GM19025 (cell line): Measurements from ENCODE around the gene GLMN.
A peak's percentile ranks its signal among the peaks of the same experiment; 100 is the strongest.

Experiments
- ATAC-seq: cut with Tn5 transposase; IDR thresholded peaks from one replicate; pipeline ENCODE4 v1.9.1; 2021; ENCODE audit warnings: mild to moderate bottlenecking, low read depth, moderate library complexity; ENCODE audit not compliant: unreplicated experiment

GLMN gene

GRCh38 chr1:92298573-92299476 is at the start of gene GLMN, which contains the start of gene RPAP2:
TSS of gene GLMN (minus strand) at chr1:92298987. CDS start at chr1:92297999, 988 bp downstream.
TSS of gene RPAP2 (plus strand) at chr1:92299059. CDS start at chr1:92299074, 15 bp downstream.
- peak; percentile 98 for ATAC-seq

DNA sequence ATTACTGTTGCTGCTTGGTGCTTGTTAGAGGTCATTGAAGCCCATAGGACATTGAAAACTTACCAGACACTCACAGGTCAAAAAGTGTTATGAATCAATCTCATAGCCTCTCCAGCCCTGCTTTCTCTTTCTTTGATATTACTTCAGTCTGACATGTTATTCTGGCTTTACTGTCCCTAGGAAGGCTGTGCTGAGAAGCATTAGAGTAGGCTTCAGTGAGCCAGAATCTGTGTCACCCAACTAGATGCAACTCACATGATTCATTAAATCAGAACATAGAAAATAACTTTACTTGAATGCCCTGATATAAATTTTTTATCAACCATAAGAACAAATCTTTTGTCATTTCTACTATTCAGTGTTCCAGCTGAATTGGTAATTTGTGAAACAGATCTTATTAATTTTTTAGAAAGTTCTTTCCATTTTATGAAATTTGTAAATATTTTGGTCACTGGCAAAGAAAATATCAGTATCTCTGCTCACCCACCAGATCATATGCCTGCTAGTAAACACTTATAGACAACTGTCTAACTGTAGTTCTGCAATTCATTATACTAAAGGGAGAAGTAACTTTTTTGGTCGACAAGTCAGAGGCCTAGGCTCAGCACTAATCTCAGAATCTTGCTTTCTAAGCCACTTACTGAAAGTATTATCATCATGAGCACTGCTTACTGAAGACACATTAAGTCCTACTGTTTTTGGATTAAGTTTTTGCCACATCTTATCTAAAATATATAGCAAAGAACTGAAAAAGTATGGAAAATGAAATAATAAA is 48.3 kb upstream of the GLMN start:
- no peak for ATAC-seq

DNA sequence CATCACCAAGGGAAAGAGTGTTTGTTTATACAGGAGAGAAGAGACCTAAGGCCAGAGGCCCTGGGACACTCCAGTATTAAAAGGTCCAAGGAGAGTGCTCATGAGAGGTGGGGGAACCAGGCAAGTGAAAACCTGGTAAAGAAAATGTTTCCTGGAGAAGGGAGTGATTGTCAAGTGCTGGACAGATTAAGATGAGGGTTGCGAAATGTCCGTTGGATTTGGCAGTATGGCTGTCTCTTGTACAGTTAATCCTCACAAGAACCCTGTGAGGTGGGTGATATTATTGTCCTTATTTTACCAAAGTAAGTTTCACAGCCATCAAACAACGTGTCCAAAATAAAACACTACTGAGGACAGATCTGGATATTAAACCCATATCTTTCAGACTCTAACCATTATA is 44.3 kb upstream of the GLMN start:
- ATAC-seq, result no peak

GRCh38 chr1:92342401-92342800 is 43.6 kb upstream of the GLMN start:
- ATAC-seq, result no peak

- no peak for ATAC-seq
These were observed 41.4 kb upstream of the GLMN start for GRCh38 chr1:92340154-92340553.

DNA sequence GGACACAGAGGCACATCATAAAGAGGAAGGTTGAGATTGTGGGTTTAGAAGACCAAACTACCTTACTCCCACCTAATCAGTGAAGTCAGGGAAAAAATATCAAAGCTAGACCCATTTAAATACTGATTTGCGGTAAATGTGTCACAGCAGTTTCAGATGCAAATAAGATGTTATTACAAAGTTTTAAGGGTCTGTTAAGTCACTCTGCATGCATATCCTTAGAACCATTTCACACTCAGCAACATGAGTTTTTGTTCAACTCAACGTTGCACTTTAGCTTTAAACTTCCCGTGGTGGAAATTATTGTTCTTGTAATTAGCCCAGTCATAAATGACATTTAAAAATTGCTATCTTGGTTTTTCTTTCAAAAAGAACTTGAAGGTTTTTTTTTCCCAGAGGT is 34.9 kb upstream of the GLMN start:
- no peak for ATAC-seq

- ATAC-seq, result no peak
These were observed 30.8 kb upstream of the GLMN start for GRCh38 chr1:92329347-92330129.

DNA sequence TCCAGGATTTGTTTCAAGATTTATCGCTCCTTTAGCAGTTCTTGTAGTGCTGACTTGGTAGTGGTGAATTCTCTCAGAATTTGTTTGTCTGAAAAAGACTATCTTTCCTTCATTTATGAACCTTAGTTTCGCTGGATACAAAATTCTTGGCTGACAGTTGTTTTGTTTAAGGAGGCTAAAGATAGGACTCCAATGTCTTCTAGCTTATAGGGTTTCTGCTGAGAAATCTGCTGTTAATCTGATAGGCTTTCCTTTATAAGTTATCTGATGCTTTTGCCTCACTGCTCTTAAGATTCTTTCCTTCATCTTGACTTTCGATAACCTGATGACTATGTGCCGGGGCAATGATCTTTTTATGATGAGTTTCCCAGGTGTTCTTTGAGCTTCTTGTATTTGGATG is 29.0 kb upstream of the GLMN start:
- ATAC-seq, result no peak

DNA sequence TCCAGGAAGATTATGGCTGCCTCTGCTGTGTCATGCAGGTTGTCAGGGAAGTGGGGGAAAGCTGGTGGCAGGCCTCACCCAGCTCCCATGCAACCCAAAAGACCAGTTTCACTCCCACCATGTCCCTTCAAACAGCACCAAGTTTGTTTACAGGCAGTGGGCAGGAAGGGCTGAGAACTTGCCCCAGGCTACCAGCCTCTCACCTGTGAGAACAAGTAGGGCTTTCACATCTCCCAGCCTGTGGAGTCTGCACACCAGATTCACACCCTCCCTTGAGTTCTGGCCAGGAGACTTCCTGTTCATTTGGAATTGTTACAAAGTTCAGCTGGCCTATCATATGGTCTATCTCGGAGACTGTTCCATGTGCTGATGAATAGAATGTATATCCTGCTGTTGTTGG is 27.9 kb upstream of the GLMN start:
- ATAC-seq, result no peak

DNA sequence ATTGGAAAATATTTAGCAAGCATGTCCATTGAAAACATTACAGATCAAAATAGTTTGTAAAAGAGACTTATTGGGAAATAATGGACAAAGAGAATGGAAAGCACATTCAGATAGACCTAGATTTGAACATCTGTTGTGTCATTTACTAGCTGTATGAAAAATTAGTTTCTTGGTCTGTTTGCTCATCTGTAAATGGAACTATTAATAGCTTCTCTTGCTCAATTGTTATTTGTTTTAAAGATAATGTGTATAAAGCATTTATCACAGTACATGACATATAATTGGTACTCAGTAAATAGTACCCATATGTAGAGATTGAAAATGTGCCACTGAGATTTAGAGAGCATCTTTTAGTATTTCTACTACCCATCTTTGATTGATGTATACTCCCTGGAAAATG is 26.0 kb upstream of the GLMN start:
- ATAC-seq, result no peak

- ATAC-seq, result no peak
These were observed 25.0 kb upstream of the GLMN start for GRCh38 chr1:92323473-92324453.

- no peak for ATAC-seq
These were observed 19.2 kb upstream of the GLMN start for GRCh38 chr1:92317836-92318493.

DNA sequence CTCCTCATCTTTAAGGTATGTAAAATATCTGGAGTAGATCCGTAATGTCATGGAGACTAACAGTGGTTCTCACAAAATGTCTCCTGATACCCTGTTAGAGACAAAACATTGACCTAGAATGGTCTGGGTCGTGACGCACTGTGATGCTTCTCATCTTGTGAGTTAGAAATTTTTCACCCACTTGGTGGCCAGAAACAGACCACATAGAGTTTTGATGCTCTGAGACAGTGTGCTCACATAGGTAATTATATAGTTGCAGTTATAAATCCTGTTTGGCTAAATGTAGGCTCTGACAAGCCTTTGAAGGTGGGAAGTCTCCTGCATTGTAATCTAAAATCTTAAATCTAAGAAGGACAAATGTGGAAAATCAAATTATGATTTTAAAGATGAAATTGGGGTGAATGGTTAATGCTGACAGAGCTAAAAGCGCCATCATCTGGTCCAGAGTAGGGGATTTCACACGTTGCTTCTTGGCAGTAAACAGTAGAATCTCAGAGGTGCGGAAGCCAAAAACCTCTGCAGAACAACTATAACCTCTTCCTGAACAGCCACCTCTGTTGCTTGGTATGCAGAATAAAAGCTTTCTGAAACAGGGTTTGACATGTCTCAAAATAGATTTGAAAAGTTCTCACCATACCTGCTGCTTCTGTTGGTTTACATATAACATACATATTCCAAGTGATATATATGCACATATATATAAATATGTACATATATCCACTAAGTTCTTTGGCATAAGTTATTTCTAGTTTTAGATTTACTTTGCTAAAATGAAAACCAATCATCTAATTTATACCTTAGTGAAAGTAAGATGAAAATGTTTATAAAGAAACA is 17.2 kb upstream of the GLMN start:
- ATAC-seq, result no peak

GRCh38 chr1:92314024-92314423 is 15.2 kb upstream of the GLMN start:
- ATAC-seq, result no peak

DNA sequence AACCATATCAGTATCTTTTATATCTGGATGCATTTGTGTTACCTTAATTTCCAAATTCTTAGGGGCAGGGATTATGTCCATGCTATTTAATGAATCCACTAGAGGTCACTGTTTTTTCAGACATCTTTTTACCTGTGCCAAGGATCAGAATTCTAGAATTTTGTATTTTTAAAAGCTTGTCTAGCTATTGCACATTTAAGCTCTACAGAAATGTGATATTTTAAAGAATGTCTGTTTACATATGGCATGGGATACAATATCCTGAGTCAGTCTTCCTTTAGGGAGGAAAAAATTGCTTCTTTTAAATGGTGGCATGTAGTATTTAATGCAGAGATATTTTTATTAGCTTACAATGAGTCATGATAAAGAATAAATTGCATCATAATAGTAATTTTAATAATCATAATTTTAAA is 11.4 kb upstream of the GLMN start:
- no peak for ATAC-seq

GRCh38 chr1:92307980-92308379 is 9.2 kb upstream of the GLMN start:
- no peak for ATAC-seq

DNA sequence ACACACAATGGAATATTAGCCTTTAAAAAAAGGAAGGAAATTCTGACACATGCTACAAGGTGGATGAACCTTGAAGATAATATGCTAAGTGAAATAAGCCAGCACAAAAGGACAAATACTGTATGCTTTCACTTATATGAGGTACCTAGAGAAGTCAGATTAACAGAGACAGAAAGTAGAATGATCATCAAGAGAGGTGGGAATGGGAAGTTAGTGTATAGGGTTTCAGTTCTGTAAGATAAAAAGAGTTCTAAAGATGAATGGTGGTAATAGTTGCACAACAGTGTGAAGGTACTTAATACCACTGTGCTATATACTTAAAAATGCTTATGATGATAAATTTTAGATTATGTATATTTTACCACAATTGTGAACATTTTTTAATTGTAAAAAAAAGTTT is 7.2 kb upstream of the GLMN start:
- no peak for ATAC-seq

GRCh38 chr1:92301021-92301420 is 2.2 kb upstream of the GLMN start:
- ATAC-seq, result no peak
